Activated CD4-positive, CD25-positive, alpha-beta regulatory T cell treated with anti-CD3 and anti-CD28 coated beads, Interleukin-2, amount 50 U/mL, for 24 hours (primary cell): ENCODE results near the gene SUCLG1.
A peak's percentile ranks its signal among the peaks of the same experiment; 100 is the strongest.
"Not testable (repeated sequence)": the region's sequence is repeated elsewhere in the genome, so short reads cannot be mapped to it uniquely, and the experiment has no call there.

ENCODE experiments used
- ATAC-seq, 2 donors: fragments of 150-1000 bp; cut with Tn5 transposase; one replicate each; pipeline ENCODE4 v1.10.0; 2021; ENCODE audit warnings: mild to moderate bottlenecking in 1 of 2, moderate library complexity in 1 of 2

SUCLG1 gene

GRCh38 chr2:84459018-84459943, at the start of gene SUCLG1:
Gene SUCLG1 (minus strand): TSS chr2:84459280. CDS start chr2:84459269, 11 bp downstream.
- peak; percentile 96 to 97 for ATAC-seq

GRCh38 chr2:84498150-84498799, 39.2 kb upstream of the SUCLG1 start:
- ATAC-seq = peak; percentile 53 to 57

- ATAC-seq = no peak
Observed at GRCh38 chr2:84497285-84497684, 38.2 kb upstream of the SUCLG1 start.

GRCh38 chr2:84496386-84496785, 37.3 kb upstream of the SUCLG1 start:
- no peak for ATAC-seq

GRCh38 chr2:84495539-84496146, 36.6 kb upstream of the SUCLG1 start:
- peak; percentile 80 to 84 for ATAC-seq

- no peak for ATAC-seq
Observed at GRCh38 chr2:84494070-84494469, 35.0 kb upstream of the SUCLG1 start.

- ATAC-seq = no peak
Observed at GRCh38 chr2:84493514-84493913, 34.4 kb upstream of the SUCLG1 start.

- no peak for ATAC-seq
Observed at GRCh38 chr2:84492571-84492970, 33.5 kb upstream of the SUCLG1 start.

GRCh38 chr2:84491741-84492140, 32.7 kb upstream of the SUCLG1 start:
- ATAC-seq = no peak

GRCh38 chr2:84491256-84491655, 32.2 kb upstream of the SUCLG1 start:
- no peak for ATAC-seq

- no peak for ATAC-seq
Observed at GRCh38 chr2:84487298-84487996, 28.4 kb upstream of the SUCLG1 start.

- no peak for ATAC-seq
Observed at GRCh38 chr2:84486441-84487115, 27.5 kb upstream of the SUCLG1 start.

GRCh38 chr2:84483320-84483719, 24.2 kb upstream of the SUCLG1 start:
- no peak for ATAC-seq

- ATAC-seq = no peak
Observed at GRCh38 chr2:84482603-84483002, 23.5 kb upstream of the SUCLG1 start.

GRCh38 chr2:84481702-84482101, 22.6 kb upstream of the SUCLG1 start:
- peak; percentile 13 to 68 for ATAC-seq

GRCh38 chr2:84478867-84479266, 19.8 kb upstream of the SUCLG1 start:
- ATAC-seq = no peak

- no peak for ATAC-seq
Observed at GRCh38 chr2:84477886-84478285, 18.8 kb upstream of the SUCLG1 start.

- no peak for ATAC-seq
Observed at GRCh38 chr2:84474176-84474575, 15.1 kb upstream of the SUCLG1 start.

GRCh38 chr2:84472856-84473565, 13.9 kb upstream of the SUCLG1 start:
- ATAC-seq = no peak

- not testable (repeated sequence) for ATAC-seq
Observed at GRCh38 chr2:84472423-84472822, 13.3 kb upstream of the SUCLG1 start.

GRCh38 chr2:84467389-84467788, 8.3 kb upstream of the SUCLG1 start:
- ATAC-seq = no peak

GRCh38 chr2:84461310-84461709, 2.2 kb upstream of the SUCLG1 start:
- ATAC-seq = no peak
